ENCODE results near the gene B3GALT6.

The B3GALT6 gene

GRCh38 chr1:1202831-1203560 lies 29.0 kb upstream of the B3GALT6 start:
- DNase-seq, result no peak

- DNase-seq, result no peak
Measured at GRCh38 chr1:1203561-1204424, 28.2 kb upstream of the B3GALT6 start.

DNA sequence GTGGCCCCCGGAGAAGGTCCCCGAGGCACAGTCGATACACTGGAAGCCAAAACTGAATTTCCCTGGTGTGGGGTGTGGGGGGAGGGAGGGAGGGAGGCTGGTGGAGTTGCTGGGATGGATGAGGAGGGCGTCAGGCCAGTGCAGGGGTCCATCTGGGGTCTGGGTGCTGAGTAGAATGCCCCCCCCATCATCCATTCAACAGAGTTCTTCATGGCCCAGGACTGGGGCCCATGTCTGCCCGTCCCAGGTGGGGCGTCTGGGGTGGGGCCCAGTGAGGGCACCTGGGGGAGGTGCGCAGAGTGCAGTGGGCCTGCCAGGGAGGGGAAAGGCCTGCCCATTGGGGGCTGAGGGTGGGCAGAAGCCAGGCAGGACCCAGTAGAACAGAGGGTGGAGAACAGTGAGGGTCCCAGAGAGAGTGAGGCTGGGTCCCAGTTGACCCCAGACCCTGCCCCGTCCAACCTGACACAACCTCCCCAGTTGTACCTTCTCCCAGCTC lies 27.6 kb upstream of the B3GALT6 start:
- no peak for DNase-seq

DNA sequence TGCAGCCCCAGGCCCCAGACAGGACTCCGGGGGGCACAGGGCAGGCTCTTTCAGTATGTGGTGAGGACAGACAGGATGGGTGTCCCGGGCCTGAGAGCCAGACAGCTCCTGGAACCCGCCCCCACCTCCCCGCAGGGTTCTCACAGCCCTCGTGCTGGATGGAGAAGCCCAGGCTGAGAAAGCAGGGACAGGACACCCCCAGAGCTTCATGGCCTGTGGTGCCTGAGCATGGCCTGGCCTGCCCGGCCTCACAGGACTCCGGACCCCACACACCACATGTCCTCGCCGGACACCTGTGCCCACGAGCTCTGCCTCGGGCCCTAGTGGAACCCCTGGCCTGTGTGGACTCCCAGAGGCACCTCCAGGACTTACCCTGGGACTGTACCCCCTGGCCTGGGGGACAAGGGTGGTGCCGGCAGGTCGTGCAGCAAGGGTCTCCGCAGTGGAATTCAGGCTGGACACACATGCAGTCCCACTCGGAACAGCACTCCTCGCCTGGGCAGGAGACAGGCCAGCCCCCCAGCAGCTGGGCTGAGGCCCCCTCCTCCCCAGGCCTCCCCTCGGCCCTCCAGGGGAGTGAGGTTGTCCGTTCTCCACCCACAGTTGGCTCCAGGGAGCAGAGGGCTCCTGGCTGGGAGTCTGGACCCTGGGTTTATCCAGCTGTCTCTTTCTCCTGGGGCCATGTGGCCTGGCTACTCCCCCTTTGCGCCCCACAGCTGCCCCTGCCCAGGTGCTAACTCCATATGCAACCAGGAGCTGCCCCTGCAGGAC lies 26.9 kb upstream of the B3GALT6 start:
- DNase-seq, result no peak

GRCh38 chr1:1205769-1206375 lies 26.2 kb upstream of the B3GALT6 start:
- no peak for DNase-seq

DNA sequence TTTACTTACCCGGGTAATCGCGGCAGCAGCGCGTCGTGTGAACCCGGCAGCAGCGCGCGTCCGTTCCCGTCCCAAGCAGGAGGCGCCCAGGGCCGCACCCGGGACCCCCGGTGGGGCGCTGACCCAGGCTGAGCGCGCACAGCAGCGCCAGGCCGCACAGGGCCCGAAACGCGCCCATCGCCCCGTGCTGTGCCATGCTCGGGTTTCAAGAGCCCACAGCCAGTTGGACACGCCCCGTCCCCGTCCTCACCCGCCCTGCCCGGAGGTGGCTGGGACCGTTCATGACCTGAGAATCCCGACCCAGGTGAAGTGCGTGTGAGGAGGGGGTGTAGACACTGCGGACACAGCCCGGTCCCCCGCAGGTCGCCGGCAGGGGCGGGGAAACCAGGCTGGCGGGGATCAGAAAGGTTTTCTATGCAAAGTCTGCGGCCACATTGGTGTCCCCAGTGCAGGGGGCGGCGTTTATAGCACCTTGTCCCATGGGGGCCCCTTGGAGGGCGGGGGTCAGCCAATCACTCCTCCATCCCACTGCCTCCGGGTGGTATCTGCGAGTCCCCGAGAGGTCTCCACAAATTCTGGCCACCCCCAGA lies 25.6 kb upstream of the B3GALT6 start, which contains the start of gene TNFRSF18:
TNFRSF18 (minus strand) TSS at position 217 of the 590 bp plus-strand sequence; CDS start at position 196, 21 bp downstream.
- no peak for DNase-seq

DNA sequence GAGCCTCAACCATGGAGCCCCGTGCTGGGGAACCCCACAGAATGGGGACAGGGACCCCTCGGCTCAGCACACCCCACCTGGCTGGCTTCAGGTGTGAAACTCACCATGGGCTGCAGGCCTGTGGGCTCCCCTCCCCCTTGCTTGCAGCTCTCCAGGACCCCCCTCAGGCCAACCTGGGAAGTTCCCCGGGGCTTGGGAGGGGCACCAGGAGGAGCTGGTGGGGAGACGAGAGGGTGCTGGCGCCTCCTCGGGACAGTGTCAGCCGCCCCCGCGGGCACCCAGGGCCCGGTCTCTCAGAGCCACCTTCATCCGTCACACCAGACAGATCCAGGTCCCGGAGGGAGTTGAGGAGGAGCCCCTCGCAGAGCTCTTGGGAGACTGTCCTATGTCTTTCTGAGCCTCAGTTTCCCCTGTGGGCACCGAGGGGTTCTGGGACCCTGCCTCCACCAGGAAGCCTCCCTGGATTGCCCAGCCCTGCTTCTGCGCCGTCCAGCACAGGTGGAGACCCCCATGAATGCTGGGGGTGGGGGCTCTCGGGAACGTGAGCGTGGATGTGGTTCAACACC lies 25.0 kb upstream of the B3GALT6 start:
- no peak for DNase-seq

- no peak for DNase-seq
Measured at GRCh38 chr1:1207571-1207892, 24.5 kb upstream of the B3GALT6 start.

DNA sequence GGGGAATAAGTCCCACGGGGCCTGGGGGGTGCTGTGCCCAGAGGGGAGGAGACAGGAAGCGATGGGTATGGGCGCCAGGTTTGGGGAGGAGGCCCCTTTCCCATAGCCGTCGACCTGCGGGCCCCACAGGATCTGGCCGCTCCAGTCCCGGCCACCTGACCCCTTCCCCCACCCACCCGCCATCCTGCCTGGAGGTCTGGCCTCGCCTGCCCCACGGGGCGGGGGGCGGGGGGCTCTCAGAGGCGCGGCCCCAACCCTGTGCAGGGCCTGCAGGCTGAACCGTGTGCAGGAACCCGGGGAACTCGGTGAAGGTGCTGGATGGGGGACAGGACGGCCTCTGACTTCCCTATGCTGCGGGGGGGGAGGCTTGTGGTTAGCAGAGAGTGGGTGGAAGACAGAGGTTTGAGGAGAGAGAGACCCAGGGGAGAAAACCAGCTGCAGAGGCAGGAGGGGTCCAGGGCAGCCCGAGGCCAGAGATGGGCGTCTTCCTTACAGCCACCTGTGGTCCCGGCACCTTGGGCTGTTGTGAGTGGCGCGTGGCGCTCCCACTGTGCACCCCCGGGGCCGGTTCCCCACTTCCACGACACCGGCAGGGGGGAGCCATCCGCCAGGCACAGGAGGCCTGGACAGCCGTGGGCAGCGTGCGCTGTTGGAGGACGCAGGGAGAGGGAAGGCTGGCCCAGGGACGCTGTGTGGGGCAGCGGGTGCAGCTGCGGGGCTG lies 23.2 kb upstream of the B3GALT6 start:
- DNase-seq, result no peak

DNA sequence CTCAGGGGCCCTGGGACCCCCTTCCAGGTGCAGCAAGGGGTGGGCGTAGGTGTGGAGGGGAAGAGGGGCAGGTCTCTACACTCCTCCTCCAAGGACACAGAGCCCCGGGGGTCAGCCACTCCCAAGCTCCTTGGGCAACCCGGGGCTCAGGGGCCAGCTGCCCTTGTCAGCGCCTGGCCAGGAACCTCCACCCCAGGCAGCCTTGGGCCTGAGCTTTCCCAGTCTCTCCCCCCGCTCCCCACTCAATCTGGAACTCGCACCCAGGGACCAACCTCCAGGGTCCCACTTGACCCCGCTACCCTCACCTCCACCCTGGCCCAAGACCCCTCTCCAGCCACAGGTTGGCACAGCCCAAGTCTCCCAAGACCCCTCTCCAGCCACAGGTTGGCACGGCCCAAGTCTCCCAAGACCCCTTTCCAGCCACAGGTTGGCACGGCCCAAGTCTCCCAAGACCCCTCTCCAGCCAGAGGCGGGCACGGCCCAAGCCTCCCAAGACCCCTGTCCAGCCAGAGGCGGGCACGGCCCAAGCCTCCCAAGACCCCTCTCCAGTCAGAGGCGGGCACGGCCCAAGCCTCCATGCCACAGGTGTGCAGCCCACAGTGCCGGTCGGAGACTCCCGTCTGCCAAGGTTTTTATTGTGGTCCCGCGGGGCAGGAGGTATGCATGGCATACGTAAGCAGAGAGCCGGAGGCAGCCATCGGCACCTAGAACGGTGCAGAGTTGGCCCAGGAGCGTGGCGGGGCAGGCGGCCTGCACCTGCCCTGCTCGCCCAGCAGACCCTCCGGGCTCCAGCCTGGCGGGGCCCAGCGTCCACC lies 21.1 kb upstream of the B3GALT6 start:
- DNase-seq, result no peak

- DNase-seq, result no peak
Measured at GRCh38 chr1:1211541-1212441, 20.2 kb upstream of the B3GALT6 start.

DNA sequence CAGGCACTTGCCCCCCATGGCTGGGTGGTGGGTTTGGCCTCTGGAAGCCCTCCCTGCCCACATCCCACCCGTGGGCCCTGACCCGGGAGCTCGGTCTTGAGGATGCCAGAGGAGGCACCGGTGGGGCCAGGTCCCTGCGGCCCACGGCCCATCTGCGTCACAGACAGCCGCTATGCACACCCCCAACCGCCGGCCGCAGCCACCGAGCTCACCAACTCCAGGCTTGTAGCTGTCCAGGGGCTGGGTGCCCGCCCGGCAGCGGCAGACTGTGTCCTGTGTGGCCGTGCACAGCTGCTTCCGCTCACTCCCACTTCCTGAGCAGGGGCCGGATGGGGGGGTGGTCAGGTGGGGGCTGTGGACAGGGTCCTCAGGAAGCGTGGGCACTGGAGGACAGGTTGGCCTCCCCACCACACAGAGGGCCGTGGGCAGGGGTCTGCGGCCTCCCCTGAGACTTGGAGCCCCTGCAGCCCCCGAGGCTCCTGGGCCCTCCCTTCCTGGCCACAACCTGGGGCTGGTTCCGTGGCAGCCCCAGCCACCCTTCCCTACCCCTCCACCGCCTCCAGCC lies 19.2 kb upstream of the B3GALT6 start:
- DNase-seq, result no peak

DNA sequence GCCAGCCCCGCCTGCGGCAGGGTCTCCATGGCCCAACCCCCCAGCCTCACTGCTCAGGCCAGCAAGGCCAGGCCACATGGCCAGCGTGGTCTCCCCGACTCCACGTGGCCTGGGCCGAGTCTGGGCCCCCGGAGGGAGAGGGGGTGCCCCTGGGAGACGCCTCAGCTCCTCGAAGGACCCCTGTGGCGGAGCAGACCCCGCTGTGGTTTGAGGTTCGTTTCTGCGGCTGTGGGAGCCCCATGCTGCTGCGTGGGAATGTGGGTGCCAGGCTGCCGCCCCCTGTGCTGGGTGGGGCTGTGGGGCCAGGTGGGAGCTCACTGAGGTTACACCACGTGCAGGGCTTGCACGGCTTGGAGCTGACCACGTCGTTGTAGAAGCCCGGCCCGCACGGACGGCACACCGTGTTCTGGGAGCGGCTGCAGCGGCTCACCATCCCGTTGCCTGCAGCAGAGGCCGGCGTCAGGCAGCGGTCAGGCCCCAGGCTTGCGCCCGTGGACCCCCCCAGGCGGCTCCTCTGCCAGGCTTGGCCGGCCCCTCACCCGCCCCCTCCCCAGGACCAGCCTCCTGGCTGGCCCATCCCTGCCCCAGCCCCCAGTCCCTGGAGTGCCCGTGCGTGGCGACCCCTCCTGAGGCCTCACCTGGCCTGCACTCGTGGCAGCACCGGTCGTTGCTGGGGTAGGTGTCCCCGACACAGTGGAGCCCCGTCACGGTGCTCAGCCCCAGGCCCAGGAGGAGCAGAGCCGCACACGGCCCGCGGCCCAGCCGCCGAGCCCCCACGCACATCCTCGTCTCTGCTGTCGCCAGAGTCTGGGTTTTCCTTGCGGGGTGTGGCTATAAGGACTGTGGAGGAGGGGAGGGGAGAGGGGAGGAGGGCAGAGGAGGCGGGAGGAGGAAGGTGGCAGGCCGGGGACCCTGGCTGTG lies 18.4 kb upstream of the B3GALT6 start, which contains the start of gene TNFRSF4:
TNFRSF4 (minus strand) TSS at position 809 of the 921 bp plus-strand sequence; CDS start at position 783, 26 bp downstream.
- DNase-seq, result no peak

DNA sequence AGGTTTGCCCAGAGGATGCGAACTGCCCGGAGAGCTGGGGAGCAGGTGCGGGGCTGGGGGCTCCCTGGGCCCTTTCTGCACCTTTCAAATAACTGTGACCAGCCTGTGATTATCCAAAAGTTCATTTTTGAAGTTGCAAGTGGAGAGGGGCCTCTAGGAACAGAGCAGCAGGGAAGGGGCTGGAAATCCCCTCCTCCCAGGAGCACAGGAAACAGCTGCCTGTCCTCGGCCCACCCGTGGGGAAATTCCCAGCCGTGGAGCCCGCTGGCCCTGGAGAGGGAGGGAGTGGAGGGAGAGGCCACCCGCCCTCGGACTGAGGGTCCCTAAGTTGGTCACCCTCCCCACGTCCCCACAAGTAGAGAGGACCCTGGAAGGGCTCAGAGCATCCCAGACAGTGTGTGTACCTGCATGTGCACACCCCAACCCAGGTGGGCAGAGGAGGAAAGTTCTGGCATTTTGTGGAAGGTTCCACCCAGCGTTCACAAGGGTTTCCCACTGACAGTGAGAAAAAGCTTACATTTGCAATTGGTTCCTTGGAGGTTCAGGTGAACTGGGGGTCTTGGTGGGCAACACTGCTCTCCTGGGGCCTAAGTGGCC lies 16.9 kb upstream of the B3GALT6 start:
- DNase-seq, result no peak

- no peak for DNase-seq
Measured at GRCh38 chr1:1215881-1216605, 16.0 kb upstream of the B3GALT6 start.

DNA sequence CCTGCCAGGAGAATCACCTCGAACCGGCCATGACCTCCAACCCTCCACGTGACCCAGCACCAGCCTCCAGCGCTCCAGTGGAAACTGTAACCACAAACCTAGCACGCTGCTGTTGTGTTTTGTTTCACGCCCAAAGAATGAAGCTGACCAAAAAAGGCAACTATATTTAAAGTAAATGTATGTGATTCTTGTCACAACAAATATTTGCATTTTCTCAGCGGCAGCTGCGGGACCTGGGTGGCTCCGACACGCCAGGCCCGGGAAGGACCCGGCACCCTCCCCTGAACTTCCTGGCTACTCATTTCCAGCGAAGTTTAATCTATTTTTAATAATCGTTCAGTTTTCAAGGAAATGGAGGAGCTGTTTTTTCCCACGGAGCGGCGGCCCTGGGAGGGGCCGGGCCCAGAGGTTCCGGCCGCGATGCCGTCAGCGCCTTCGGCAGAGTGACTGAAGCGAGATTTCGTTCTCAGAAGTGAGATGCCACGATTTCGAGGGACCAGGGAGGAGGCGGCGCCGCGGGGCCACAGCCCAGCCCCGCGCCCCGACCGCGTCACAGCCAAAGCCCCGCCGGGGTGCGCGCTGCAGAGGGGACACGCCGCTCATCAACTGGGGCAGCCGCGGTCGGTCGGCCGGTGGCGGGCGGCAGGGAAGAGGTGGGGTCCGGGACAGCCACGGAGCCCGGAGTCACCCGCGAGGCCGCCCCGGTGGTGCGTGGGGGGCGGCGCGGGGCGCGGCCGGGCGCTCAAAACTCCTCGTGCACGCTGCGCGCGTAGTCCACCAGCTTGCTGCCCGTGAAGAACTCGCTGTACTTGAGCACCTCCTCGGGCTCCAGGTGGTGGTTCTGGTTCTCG lies 15.0 kb upstream of the B3GALT6 start:
- DNase-seq, result no peak

Data from COR-L47 (cell line).